ENCODE data around the gene C1orf74.

The C1orf74 gene

DNA sequence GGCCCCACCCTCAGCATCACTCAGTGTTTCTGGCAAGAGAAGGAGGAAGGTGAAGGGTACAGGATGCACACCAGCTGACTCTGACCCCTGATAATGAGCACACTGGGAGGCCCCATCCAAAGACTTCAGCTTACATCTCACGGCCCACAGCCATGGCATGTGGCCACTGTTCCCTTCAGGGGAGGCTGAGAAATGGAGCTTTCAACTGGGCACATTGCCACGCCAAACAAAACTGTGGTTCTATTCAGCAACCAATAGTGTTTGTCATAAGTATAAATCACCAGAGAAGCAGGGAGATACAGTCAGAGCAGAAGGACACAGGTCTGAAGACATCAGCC, 41.2 kb downstream of the C1orf74 start:
- DNase-seq (ENCODE audit: low spot score): peak; percentile 78
- TF ChIP-seq, protein P1, sequence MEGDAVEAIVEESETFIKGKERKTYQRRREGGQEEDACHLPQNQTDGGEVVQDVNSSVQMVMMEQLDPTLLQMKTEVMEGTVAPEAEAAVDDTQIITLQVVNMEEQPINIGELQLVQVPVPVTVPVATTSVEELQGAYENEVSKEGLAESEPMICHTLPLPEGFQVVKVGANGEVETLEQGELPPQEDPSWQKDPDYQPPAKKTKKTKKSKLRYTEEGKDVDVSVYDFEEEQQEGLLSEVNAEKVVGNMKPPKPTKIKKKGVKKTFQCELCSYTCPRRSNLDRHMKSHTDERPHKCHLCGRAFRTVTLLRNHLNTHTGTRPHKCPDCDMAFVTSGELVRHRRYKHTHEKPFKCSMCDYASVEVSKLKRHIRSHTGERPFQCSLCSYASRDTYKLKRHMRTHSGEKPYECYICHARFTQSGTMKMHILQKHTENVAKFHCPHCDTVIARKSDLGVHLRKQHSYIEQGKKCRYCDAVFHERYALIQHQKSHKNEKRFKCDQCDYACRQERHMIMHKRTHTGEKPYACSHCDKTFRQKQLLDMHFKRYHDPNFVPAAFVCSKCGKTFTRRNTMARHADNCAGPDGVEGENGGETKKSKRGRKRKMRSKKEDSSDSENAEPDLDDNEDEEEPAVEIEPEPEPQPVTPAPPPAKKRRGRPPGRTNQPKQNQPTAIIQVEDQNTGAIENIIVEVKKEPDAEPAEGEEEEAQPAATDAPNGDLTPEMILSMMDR (IDR thresholded peaks at IDR 0.05): no peak
- peak overlapping the region in 1 of 2 donors; percentile 66 for H3K27ac ChIP-seq
- H3K4me3 ChIP-seq: no peak overlapping the region

DNA sequence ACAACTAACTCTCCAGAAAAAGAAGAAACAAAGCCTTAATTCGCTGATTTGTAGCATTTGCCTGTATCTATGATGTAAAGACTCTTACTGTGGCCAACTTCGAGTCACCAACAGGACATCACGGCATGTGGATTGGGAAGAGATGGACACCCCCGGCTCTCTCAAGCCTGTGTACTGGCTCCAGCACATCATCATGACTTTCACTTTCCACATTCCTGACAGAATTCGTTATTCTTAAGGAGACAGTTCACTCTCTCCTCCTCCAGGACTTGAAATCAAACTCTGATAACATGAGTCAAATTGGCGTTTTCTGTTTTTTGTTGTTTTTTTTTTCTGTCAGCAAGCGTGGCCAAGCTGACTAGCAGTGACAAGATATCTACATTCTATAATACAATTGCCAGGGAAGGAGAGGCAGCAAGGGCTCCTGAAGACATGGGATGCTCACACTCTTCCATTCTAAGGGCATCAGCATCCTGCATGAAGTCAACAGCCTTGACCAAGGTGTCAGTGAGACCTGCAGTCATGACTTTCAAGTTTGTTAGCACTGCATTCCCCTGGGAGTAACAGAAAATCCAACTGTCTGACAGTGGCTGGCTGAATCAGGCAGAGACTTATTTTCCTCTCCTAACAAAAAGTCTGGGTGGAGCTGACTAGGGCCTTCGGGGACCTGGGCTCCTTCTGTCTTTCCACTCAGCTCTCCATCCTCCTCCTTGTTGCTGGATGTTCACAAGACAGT, 41.8 kb downstream of the C1orf74 start:
- peak overlapping the region; percentile 54 for H3K4me3 ChIP-seq
- DNase-seq (ENCODE audit: low spot score): no peak
- peak overlapping the region in 1 of 2 donors; percentile 66 for H3K27ac ChIP-seq
- TF ChIP-seq, protein P1 (IDR thresholded peaks at IDR 0.05): no peak

DNA sequence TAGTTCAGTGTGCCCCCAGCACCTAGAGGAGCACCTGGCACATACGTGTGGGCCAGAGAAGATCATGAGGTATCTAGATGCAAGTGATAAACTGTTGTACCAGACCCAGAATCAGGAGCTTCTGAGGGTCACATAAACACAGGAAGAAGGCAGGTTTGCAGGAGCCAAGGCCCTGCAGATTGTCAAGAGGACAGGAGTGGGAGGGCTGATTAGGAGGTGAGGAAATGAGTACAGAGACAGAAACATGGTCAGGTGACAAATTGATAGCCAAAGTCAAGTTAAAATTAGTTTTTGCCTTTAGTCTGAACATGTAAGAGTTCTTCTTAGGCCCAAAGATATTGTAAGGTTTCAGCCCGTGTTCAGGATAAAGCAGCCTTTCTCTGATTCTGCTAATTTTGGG, 42.5 kb downstream of the C1orf74 start:
- peak overlapping the region in 1 of 2 donors; percentile 66 for H3K27ac ChIP-seq
- TF ChIP-seq, protein P1 (IDR thresholded peaks at IDR 0.05): no peak
- no peak for DNase-seq (ENCODE audit: low spot score)
- H3K4me3 ChIP-seq: peak overlapping the region; percentile 54

DNA sequence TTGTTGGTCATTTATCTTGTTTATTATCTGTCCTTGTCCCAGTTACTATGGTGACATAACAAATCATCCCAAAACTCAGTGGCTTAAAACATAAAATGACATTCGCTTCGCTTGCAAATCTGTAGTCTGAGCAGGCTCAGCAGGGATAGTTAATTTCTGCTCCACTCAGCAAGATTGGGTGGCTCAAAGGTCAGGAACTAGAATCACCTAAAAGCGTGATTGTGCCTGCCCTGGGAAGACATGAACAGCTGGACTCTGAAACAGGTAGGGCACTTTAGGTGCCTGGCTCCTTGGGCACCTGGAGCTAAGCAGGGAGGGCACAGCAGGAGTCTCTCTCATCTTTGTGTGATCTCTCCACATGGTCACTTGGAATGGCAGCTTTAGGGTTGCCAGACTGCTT, 43.2 kb downstream of the C1orf74 start:
- DNase-seq (ENCODE audit: low spot score): no peak
- TF ChIP-seq, protein P1 (IDR thresholded peaks at IDR 0.05): no peak
- Histone ChIP-seq H3K4me3 (no peak overlapping the region), H3K27ac (no peak overlapping the region)

DNA sequence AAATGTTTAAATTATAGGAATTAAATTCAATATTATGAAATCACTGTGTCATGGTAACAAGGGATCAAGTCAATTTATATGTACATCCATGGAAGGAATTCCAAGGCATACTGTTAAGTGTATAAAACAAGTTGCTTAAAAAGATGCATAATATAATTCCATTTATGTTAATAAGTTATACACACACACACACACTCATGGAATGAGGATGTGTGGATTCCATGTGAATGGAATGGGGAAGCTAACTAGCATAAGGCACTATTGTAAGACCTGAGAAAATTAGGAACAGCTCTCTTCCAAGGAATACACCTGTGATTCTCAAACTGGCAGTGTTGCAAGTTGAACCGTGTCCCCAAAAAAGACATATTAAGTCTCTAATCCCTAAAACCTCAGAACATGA, 46.1 kb downstream of the C1orf74 start:
- Histone ChIP-seq H3K4me3 (no peak overlapping the region), H3K27ac (no peak overlapping the region)
- no peak for DNase-seq (ENCODE audit: low spot score)
- TF ChIP-seq, protein P1 (IDR thresholded peaks at IDR 0.05): no peak

DNA sequence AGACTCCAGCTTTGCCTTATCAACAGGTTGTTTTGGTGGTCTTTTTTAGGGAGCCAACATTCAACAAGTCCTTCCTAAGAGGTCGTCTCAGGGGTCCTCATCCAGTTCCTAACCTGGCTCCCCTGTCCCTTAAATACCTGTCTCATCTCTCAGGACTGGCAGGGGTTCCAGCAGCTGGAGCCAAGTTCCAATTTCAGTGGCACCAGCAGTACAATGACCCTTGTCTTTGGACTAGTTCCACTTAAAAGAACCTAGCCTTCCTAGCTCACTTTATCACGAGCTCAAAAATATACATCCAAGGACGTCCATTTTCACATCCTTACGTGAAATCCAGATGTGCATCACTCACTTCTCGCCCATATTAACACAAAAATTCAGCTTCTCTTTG, 47.2 kb downstream of the C1orf74 start:
- TF ChIP-seq, protein P1 (IDR thresholded peaks at IDR 0.05): no peak
- no peak for DNase-seq (ENCODE audit: low spot score)
- H3K27ac ChIP-seq: no peak overlapping the region
- H3K4me3 ChIP-seq: no peak overlapping the region

DNA sequence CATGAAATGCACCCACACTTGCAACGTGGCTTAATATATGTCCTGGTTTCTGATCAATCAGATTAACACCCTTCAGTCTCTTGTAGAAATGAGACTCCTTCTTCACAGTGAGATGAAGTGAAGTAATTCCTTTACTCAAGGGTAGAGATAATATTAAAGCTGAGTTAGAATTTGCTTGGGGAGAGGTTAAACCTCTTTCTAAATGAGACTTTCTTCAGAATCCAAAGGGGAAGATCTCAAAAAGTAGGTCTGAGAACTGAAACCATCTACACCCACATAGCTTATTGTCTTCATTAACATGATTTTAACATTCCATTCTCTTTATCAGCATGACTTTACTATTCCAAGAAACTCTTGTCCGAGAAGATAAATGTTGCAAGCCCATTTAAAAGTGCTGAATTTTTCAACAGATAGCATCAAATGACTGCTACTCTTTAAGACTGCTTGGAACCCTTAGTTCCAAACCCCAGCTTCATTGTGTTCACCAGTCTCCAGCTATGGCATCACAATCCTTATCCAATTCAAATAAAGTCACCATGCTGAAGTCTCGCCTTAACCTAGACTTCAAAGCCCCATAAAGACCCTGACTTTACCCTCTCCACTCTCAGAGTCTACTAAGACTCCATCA, 47.8 kb downstream of the C1orf74 start:
- TF ChIP-seq, protein P1 (IDR thresholded peaks at IDR 0.05): no peak
- no peak for DNase-seq (ENCODE audit: low spot score)
- Histone ChIP-seq H3K27ac (no peak overlapping the region), H3K4me3 (no peak overlapping the region)

Measured in coronary artery (tissue), 2 donors.